IPS DF 6.9 (cell line): ENCODE measurements around the gene ENDOU.
A peak's percentile ranks its signal among the peaks of the same experiment; 100 is the strongest.

Source experiments
- DNase-seq: peaks from one replicate; pipeline ENCODE4 v3.0.0-alpha.2; 2013; ENCODE audit warnings: low read depth, low spot score
- H3K27ac ChIP-seq: one replicate; pipeline ENCODE4 v1.5.1; 2013; ENCODE audit warnings: low read length, control low read depth
- H3K27me3 ChIP-seq: 2 replicates; pipeline ENCODE4 v1.6.1; 2013; ENCODE audit warnings: mild to moderate bottlenecking, low read length; ENCODE audit not compliant: control insufficient read depth, insufficient read depth
- H3K36me3 ChIP-seq: 2 replicates; pipeline ENCODE4 v1.6.1; 2013; ENCODE audit warnings: low read length; ENCODE audit not compliant: control insufficient read depth, insufficient read depth
- H3K4me1 ChIP-seq: 2 replicates; pipeline ENCODE4 v1.6.1; 2013; ENCODE audit warnings: low read length; ENCODE audit not compliant: control insufficient read depth, insufficient read depth
- H3K4me3 ChIP-seq: 2 replicates; pipeline ENCODE4 v1.5.1; 2013; ENCODE audit warnings: mild to moderate bottlenecking, low read length
- H3K9me3 ChIP-seq: 2 replicates; pipeline ENCODE4 v1.6.1; 2013; ENCODE audit warnings: low read length, inconsistent platforms; ENCODE audit not compliant: control insufficient read depth, insufficient read depth
- WGBS: extraction: QIAGEN DNeasy Blood & Tissue Kit; methylation state at CpG from one replicate; pipeline ENCODE4 v1.1.7; 2013; ENCODE audit warnings: mixed read lengths, missing lambda C conversion rate; ENCODE audit not compliant: insufficient read length, insufficient coverage; 5-methylcytosine and 5-hydroxymethylcytosine counted together

Gene ENDOU

GRCh38 chr12:47725091-47725772, at the start of gene ENDOU:
ENDOU (minus strand) TSS chr12:47725490; CDS start chr12:47725413, 77 bp downstream.
- no peaks in the 10 kb centered on the region for H3K9me3 ChIP-seq
- H3K27me3 ChIP-seq = no peaks in the 10 kb centered on the region
- no peak within 1 kb of the TSS for H3K4me3 ChIP-seq
- no peaks in the 10 kb centered on the region for H3K36me3 ChIP-seq
- H3K4me1 ChIP-seq = no peaks in the 10 kb centered on the region
- H3K27ac ChIP-seq = no peak within 1 kb of the TSS
- DNase-seq = no peak
- WGBS = no CpG with 5 or more reads among the region's 8 CpGs

- no peak overlapping the region for H3K27ac ChIP-seq
- H3K4me1 ChIP-seq = peaks cover 7% of the 10 kb centered on the region
- no peak overlapping the region for H3K4me3 ChIP-seq
- no peaks in the 10 kb centered on the region for H3K27me3 ChIP-seq
- no peak for DNase-seq
- no peaks in the 10 kb centered on the region for H3K9me3 ChIP-seq
- H3K36me3 ChIP-seq = no peaks in the 10 kb centered on the region
- WGBS = no CpG with 5 or more reads among the region's 7 CpGs
These were observed 49.4 kb upstream of the ENDOU start for GRCh38 chr12:47774663-47775062.

- DNase-seq = no peak
- H3K27ac ChIP-seq = no peak overlapping the region
- no CpG with 5 or more reads among the region's 14 CpGs for WGBS
These were observed 48.7 kb upstream of the ENDOU start for GRCh38 chr12:47773858-47774580.

GRCh38 chr12:47773062-47773857, 48.0 kb upstream of the ENDOU start, which contains the start of gene SLC48A1:
SLC48A1 (plus strand) TSS chr12:47773238; CDS start chr12:47773305, 67 bp downstream.
- no CpG with 5 or more reads among the region's 106 CpGs for WGBS
- DNase-seq = no peak

More at GRCh38 chr12:47773858-47774580, 48.7 kb upstream of the ENDOU start:
- Histone ChIP-seq H3K4me3 (peak overlapping the region; percentile 43; the same call in 1 of the 2 replicates), H3K27me3 (no peaks in the 10 kb centered on the region), H3K4me1 (peaks cover 7% of the 10 kb centered on the region), H3K9me3 (no peaks in the 10 kb centered on the region), H3K36me3 (no peaks in the 10 kb centered on the region)

GRCh38 chr12:47772738-47773061, 47.4 kb upstream of the ENDOU start:
- DNase-seq = no peak
- Histone ChIP-seq H3K4me3 (no peak overlapping the region; the same call in 1 of the 2 replicates), H3K9me3 (no peaks in the 10 kb centered on the region), H3K36me3 (no peaks in the 10 kb centered on the region), H3K4me1 (peaks cover 3% of the 10 kb centered on the region; the same call in 1 of the 2 replicates), H3K27me3 (no peaks in the 10 kb centered on the region), H3K27ac (no peak overlapping the region)
- WGBS = no CpG with 5 or more reads among the region's 17 CpGs

More at GRCh38 chr12:47773062-47773857, 48.0 kb upstream of the ENDOU start, which contains the start of gene SLC48A1:
- peaks cover 7% of the 10 kb centered on the region for H3K4me1 ChIP-seq
- H3K4me3 ChIP-seq = peak within 1 kb of the TSS; percentile 43; the same call in 1 of the 2 replicates
- no peak within 1 kb of the TSS for H3K27ac ChIP-seq
- H3K9me3 ChIP-seq = no peaks in the 10 kb centered on the region
- H3K27me3 ChIP-seq = no peaks in the 10 kb centered on the region
- H3K36me3 ChIP-seq = no peaks in the 10 kb centered on the region

GRCh38 chr12:47772094-47772660, 46.9 kb upstream of the ENDOU start:
- no peaks in the 10 kb centered on the region for H3K9me3 ChIP-seq
- no peak overlapping the region for H3K27ac ChIP-seq
- no peak for DNase-seq
- H3K4me3 ChIP-seq = no peak overlapping the region
- no peaks in the 10 kb centered on the region for H3K36me3 ChIP-seq
- no CpG with 5 or more reads among the region's 13 CpGs for WGBS
- no peaks in the 10 kb centered on the region for H3K27me3 ChIP-seq
- H3K4me1 ChIP-seq = peaks cover 3% of the 10 kb centered on the region; the same call in 1 of the 2 replicates

GRCh38 chr12:47771304-47771703, 46.0 kb upstream of the ENDOU start:
- no peaks in the 10 kb centered on the region for H3K27me3 ChIP-seq
- peaks cover 3% of the 10 kb centered on the region; the same call in 1 of the 2 replicates for H3K4me1 ChIP-seq
- no peaks in the 10 kb centered on the region for H3K36me3 ChIP-seq
- no peaks in the 10 kb centered on the region for H3K9me3 ChIP-seq
- WGBS = no CpG with 5 or more reads among the region's 6 CpGs
- no peak overlapping the region for H3K4me3 ChIP-seq
- no peak for DNase-seq
- no peak overlapping the region for H3K27ac ChIP-seq

GRCh38 chr12:47770086-47770726, 44.9 kb upstream of the ENDOU start:
- no CpG with 5 or more reads among the region's 3 CpGs for WGBS
- H3K27ac ChIP-seq = no peak overlapping the region
- no peak for DNase-seq

GRCh38 chr12:47769234-47770085, 44.2 kb upstream of the ENDOU start:
- DNase-seq = no peak
- Histone ChIP-seq H3K4me1 (peaks cover 3% of the 10 kb centered on the region; the same call in 1 of the 2 replicates), H3K27ac (no peak overlapping the region), H3K27me3 (no peaks in the 10 kb centered on the region), H3K36me3 (no peaks in the 10 kb centered on the region), H3K4me3 (no peak overlapping the region), H3K9me3 (no peaks in the 10 kb centered on the region)
- WGBS = no CpG with 5 or more reads among the region's 4 CpGs

More at GRCh38 chr12:47770086-47770726, 44.9 kb upstream of the ENDOU start:
- H3K36me3 ChIP-seq = no peaks in the 10 kb centered on the region
- H3K9me3 ChIP-seq = no peaks in the 10 kb centered on the region
- H3K4me1 ChIP-seq = peaks cover 3% of the 10 kb centered on the region; the same call in 1 of the 2 replicates
- no peak overlapping the region for H3K4me3 ChIP-seq
- H3K27me3 ChIP-seq = no peaks in the 10 kb centered on the region
